Karpas-422 (cell line): ENCODE data around the gene DCAF17. TPM values are rescaled to one million over a fixed set of nuclear protein-coding genes. Genes with fewer than 3 reads are reported as not detected.

Experiments
- DNase-seq: peaks from one replicate; pipeline ENCODE4 v3.0.0-alpha.2; 2015
- H2AFZ ChIP-seq: fragments of 200-600 bp; sonication (generic); 2 replicates; pipeline ENCODE4 v1.6.1; 2014; ENCODE audit warnings: antibody characterized with exemption, low read length, mixed read lengths
- H3K27ac ChIP-seq: fragments of 200-600 bp; sonication (generic); 2 replicates; pipeline ENCODE4 v1.5.1; 2014; ENCODE audit warnings: mild to moderate bottlenecking, low read length, moderate library complexity
- H3K27me3 ChIP-seq: fragments of 200-600 bp; sonication (generic); 2 replicates; pipeline ENCODE4 v1.6.1; 2014; ENCODE audit warnings: low read length, mixed read lengths
- H3K36me3 ChIP-seq: fragments of 200-600 bp; sonication (generic); 2 replicates; pipeline ENCODE4 v1.6.1; 2014; ENCODE audit warnings: low read length, mixed read lengths; ENCODE audit not compliant: insufficient read depth
- H3K4me1 ChIP-seq: fragments of 200-600 bp; sonication (generic); 2 replicates; pipeline ENCODE4 v1.6.1; 2014; ENCODE audit warnings: mild to moderate bottlenecking, low read length, mixed read lengths
- H3K4me2 ChIP-seq: fragments of 200-600 bp; sonication (generic); 2 replicates; pipeline ENCODE4 v1.6.1; 2014; ENCODE audit warnings: low read length, low read depth, mild to moderate bottlenecking; ENCODE audit not compliant: poor library complexity, severe bottlenecking
- H3K4me3 ChIP-seq: fragments of 200-600 bp; sonication (generic); 2 replicates; pipeline ENCODE4 v1.5.1; 2014; ENCODE audit warnings: mild to moderate bottlenecking, antibody characterized with exemption, low read length, mixed read lengths
- H3K79me2 ChIP-seq: fragments of 200-600 bp; sonication (generic); 2 replicates; pipeline ENCODE4 v1.6.1; 2014; ENCODE audit warnings: mild to moderate bottlenecking, low read length, mixed read lengths
- H3K9ac ChIP-seq: fragments of 200-600 bp; sonication (generic); 2 replicates; pipeline ENCODE4 v1.6.0; 2014; ENCODE audit warnings: low read length
- H3K9me2 ChIP-seq: fragments of 200-600 bp; sonication (generic), shearing (Covaris generic); replicated peaks from 2 replicates; pipeline ENCODE4 v1.6.0; 2014; ENCODE audit warnings: mild to moderate bottlenecking, low read length, moderate library complexity; ENCODE audit not compliant: insufficient read depth
- H3K9me3 ChIP-seq: fragments of 300-700, 200-600 bp; sonication (generic); 2 replicates; pipeline ENCODE4 v1.6.1; 2014; ENCODE audit warnings: low read length, mixed read lengths
- H4K20me1 ChIP-seq: fragments of 200-600 bp; sonication (generic); 2 replicates; pipeline ENCODE4 v1.6.1; 2014; ENCODE audit warnings: mild to moderate bottlenecking, antibody characterized with exemption, low read length, low read depth; ENCODE audit not compliant: insufficient read depth
- total RNA-seq: library from RNA; depleted of rRNA; stranded (reverse); fragments of >200 nt; shearing (Covaris generic); gene quantifications from 2 replicates; pipeline ENCODE4 v1.2.3, GENCODE V29; 2014; ENCODE audit warnings: low replicate concordance

The DCAF17 gene
- total RNA-seq, 1 experiment from 2014 or later: 63.2 TPM

- no peak for DNase-seq
- no peaks in the 10 kb centered on the region for H3K4me1 ChIP-seq
- no peaks in the 10 kb centered on the region for H4K20me1 ChIP-seq
- no peak overlapping the region for H3K4me2 ChIP-seq
- H2AFZ ChIP-seq: no peak overlapping the region
- H3K9ac ChIP-seq: no peak overlapping the region
- no peak overlapping the region for H3K27ac ChIP-seq
- 0 out of 2 replicates have a peak, but pooled peaks cover 4% of the 10 kb centered on the region for H3K79me2 ChIP-seq
- no peaks in the 10 kb centered on the region for H3K36me3 ChIP-seq
- no peak overlapping the region for H3K4me3 ChIP-seq
- H3K9me2 ChIP-seq: no peaks in the 10 kb centered on the region
- no peaks in the 10 kb centered on the region for H3K27me3 ChIP-seq
- no peaks in the 10 kb centered on the region for H3K9me3 ChIP-seq
Observed at GRCh38 chr2:171406044-171406443, 28.0 kb upstream of the DCAF17 start.

GRCh38 chr2:171407030-171407675 is 26.9 kb upstream of the DCAF17 start:
- no peak overlapping the region for H3K4me3 ChIP-seq

GRCh38 chr2:171407676-171408044 is 26.4 kb upstream of the DCAF17 start:
- Histone ChIP-seq H3K79me2 (0 out of 2 replicates have a peak, but pooled peaks cover 4% of the 10 kb centered on the region), H2AFZ (no peak overlapping the region), H3K4me2 (no peak overlapping the region)

More at GRCh38 chr2:171407030-171407675, 26.9 kb upstream of the DCAF17 start:
- Histone ChIP-seq H3K79me2 (0 out of 2 replicates have a peak, but pooled peaks cover 4% of the 10 kb centered on the region), H3K27ac (no peak overlapping the region), H3K36me3 (no peaks in the 10 kb centered on the region), H2AFZ (no peak overlapping the region), H3K9me3 (no peaks in the 10 kb centered on the region), H3K9me2 (no peaks in the 10 kb centered on the region), H3K27me3 (no peaks in the 10 kb centered on the region), H3K4me2 (no peak overlapping the region), H4K20me1 (no peaks in the 10 kb centered on the region), H3K4me1 (no peaks in the 10 kb centered on the region), H3K9ac (no peak overlapping the region)
- DNase-seq: no peak

GRCh38 chr2:171409436-171409971 is 24.5 kb upstream of the DCAF17 start:
- Histone ChIP-seq H3K27me3 (no peaks in the 10 kb centered on the region), H3K4me2 (no peak overlapping the region), H4K20me1 (no peaks in the 10 kb centered on the region), H3K27ac (no peak overlapping the region), H3K4me1 (peaks cover 5% of the 10 kb centered on the region), H3K79me2 (0 out of 2 replicates have a peak, but pooled peaks cover 4% of the 10 kb centered on the region), H3K9me3 (no peaks in the 10 kb centered on the region), H3K36me3 (no peaks in the 10 kb centered on the region), H3K9me2 (no peaks in the 10 kb centered on the region), H2AFZ (no peak overlapping the region), H3K4me3 (no peak overlapping the region), H3K9ac (no peak overlapping the region)
- DNase-seq: no peak

More at GRCh38 chr2:171407676-171408044, 26.4 kb upstream of the DCAF17 start:
- no peaks in the 10 kb centered on the region for H3K4me1 ChIP-seq
- no peaks in the 10 kb centered on the region for H4K20me1 ChIP-seq
- no peaks in the 10 kb centered on the region for H3K27me3 ChIP-seq
- no peaks in the 10 kb centered on the region for H3K9me3 ChIP-seq
- H3K9me2 ChIP-seq: no peaks in the 10 kb centered on the region
- H3K27ac ChIP-seq: no peak overlapping the region
- no peak overlapping the region for H3K4me3 ChIP-seq
- no peak for DNase-seq
- no peak overlapping the region for H3K9ac ChIP-seq
- no peaks in the 10 kb centered on the region for H3K36me3 ChIP-seq

GRCh38 chr2:171410101-171410500 is 23.9 kb upstream of the DCAF17 start:
- DNase-seq: no peak
- Histone ChIP-seq H3K27me3 (no peaks in the 10 kb centered on the region), H3K4me2 (no peak overlapping the region), H3K9me2 (no peaks in the 10 kb centered on the region), H4K20me1 (no peaks in the 10 kb centered on the region), H2AFZ (no peak overlapping the region), H3K9me3 (no peaks in the 10 kb centered on the region), H3K79me2 (0 out of 2 replicates have a peak, but pooled peaks cover 4% of the 10 kb centered on the region), H3K9ac (no peak overlapping the region), H3K4me1 (peaks cover 5% of the 10 kb centered on the region), H3K4me3 (no peak overlapping the region), H3K27ac (no peak overlapping the region), H3K36me3 (no peaks in the 10 kb centered on the region)

GRCh38 chr2:171410624-171411023 is 23.4 kb upstream of the DCAF17 start:
- no peak for DNase-seq
- no peak overlapping the region for H3K27ac ChIP-seq
- H3K9ac ChIP-seq: no peak overlapping the region
- no peak overlapping the region for H3K4me3 ChIP-seq
- no peaks in the 10 kb centered on the region for H4K20me1 ChIP-seq
- H3K36me3 ChIP-seq: no peaks in the 10 kb centered on the region
- H2AFZ ChIP-seq: no peak overlapping the region
- H3K4me1 ChIP-seq: peaks cover 6% of the 10 kb centered on the region
- H3K9me3 ChIP-seq: no peaks in the 10 kb centered on the region
- H3K27me3 ChIP-seq: no peaks in the 10 kb centered on the region
- 0 out of 2 replicates have a peak, but pooled peaks cover 4% of the 10 kb centered on the region for H3K79me2 ChIP-seq
- H3K4me2 ChIP-seq: no peak overlapping the region
- H3K9me2 ChIP-seq: no peaks in the 10 kb centered on the region

GRCh38 chr2:171411214-171411613 is 22.8 kb upstream of the DCAF17 start:
- H3K9me2 ChIP-seq: no peaks in the 10 kb centered on the region
- H3K36me3 ChIP-seq: no peaks in the 10 kb centered on the region
- peaks cover 10% of the 10 kb centered on the region for H3K4me1 ChIP-seq
- no peak overlapping the region for H3K27ac ChIP-seq
- no peaks in the 10 kb centered on the region for H4K20me1 ChIP-seq
- DNase-seq: no peak
- H3K4me2 ChIP-seq: no peak overlapping the region
- H3K4me3 ChIP-seq: no peak overlapping the region
- no peaks in the 10 kb centered on the region for H3K9me3 ChIP-seq
- H3K9ac ChIP-seq: no peak overlapping the region
- no peaks in the 10 kb centered on the region for H3K27me3 ChIP-seq
- H2AFZ ChIP-seq: no peak overlapping the region
- H3K79me2 ChIP-seq: 0 out of 2 replicates have a peak, but pooled peaks cover under 1% of the 10 kb centered on the region

GRCh38 chr2:171411791-171412483 is 22.1 kb upstream of the DCAF17 start:
- H3K4me2 ChIP-seq: no peak overlapping the region
- H4K20me1 ChIP-seq: no peaks in the 10 kb centered on the region
- no peaks in the 10 kb centered on the region for H3K27me3 ChIP-seq
- no peak for DNase-seq
- no peak overlapping the region for H2AFZ ChIP-seq
- no peak overlapping the region for H3K4me3 ChIP-seq
- no peaks in the 10 kb centered on the region for H3K9me3 ChIP-seq
- H3K27ac ChIP-seq: no peak overlapping the region
- H3K9me2 ChIP-seq: no peaks in the 10 kb centered on the region
- no peaks in the 10 kb centered on the region for H3K79me2 ChIP-seq
- no peaks in the 10 kb centered on the region for H3K36me3 ChIP-seq
- peaks cover 10% of the 10 kb centered on the region for H3K4me1 ChIP-seq
- H3K9ac ChIP-seq: no peak overlapping the region
